ENCODE measurements around the gene SNRPD1. TPM values are rescaled to one million over a fixed set of nuclear protein-coding genes. Genes with fewer than 3 reads are reported as not detected.

Gene SNRPD1
- total RNA-seq, 2 experiments from 2014 or later = 110 to 114 TPM

Small RNA genes within 50 kb of the gene (microRNA-seq; reads per million reads assigned to microRNA genes)
- not detected for gene MIR320C1

Other genes starting within 250 kb of the SNRPD1 start
- gene ESCO1, start 11.6 kb upstream of the SNRPD1 start, total RNA-seq = 10 to 100 TPM; 19.2 to 21.1 TPM
- gene ABHD3, start 92.5 kb downstream of the SNRPD1 start, total RNA-seq = 10 to 100 TPM; 47.9 to 62.6 TPM
- 10 to 100 TPM; 40.5 to 54.8 TPM for gene MIB1, start 128.5 kb downstream of the SNRPD1 start, total RNA-seq

Measured in activated CD8-positive, alpha-beta memory T cell treated with anti-CD3 and anti-CD28 coated beads, Interleukin-2, amount 10 ng/mL, durations not matched to agents 7 days and 5 days (primary cell).